Astrocyte of the cerebellum (primary cell): ENCODE data around the gene TMEM109.

Experiments
- DNase-seq: peaks from one replicate; pipeline ENCODE4 v3.0.0-alpha.2; 2011; ENCODE audit warnings: low read depth
- H3K4me3 ChIP-seq: 2 replicates; pipeline ENCODE4 v1.5.1; 2011; ENCODE audit warnings: mild to moderate bottlenecking, low read depth, low read length, moderate library complexity
- CTCF ChIP-seq: IDR thresholded peaks from 2 replicates; pipeline ENCODE4 v1.5.1; 2012; ENCODE audit warnings: low read length, low read depth, moderate library complexity, mild to moderate bottlenecking; ENCODE audit errors: missing control alignments
- in situ Hi-C: cut with HindIII; loops from 2 replicates; pipeline ENCODE4 v1.10.0; 2017; ENCODE audit warnings: low sequenced_read_pairs

Gene TMEM109

GRCh38 chr11:60952742-60953170 is 38.8 kb downstream of the TMEM109 start:
- no peak overlapping the region for H3K4me3 ChIP-seq
- in situ Hi-C loops: no loop called here
- no peak for DNase-seq
- TF ChIP-seq CTCF: no peak

- in situ Hi-C loops: no loop called here
- no peak for DNase-seq
- TF ChIP-seq CTCF: no peak
- no peak overlapping the region for H3K4me3 ChIP-seq
Measured at GRCh38 chr11:60953781-60954180, 39.8 kb downstream of the TMEM109 start.

- no peak overlapping the region for H3K4me3 ChIP-seq
- no peak for DNase-seq
- in situ Hi-C loops: no loop called here
- no peak for TF ChIP-seq CTCF
Measured at GRCh38 chr11:60954421-60954820, 40.5 kb downstream of the TMEM109 start.

- TF ChIP-seq CTCF: no peak
- no peak for DNase-seq
- in situ Hi-C loops: no loop called here
- no peak overlapping the region for H3K4me3 ChIP-seq
Measured at GRCh38 chr11:60955571-60955970, 41.6 kb downstream of the TMEM109 start.

GRCh38 chr11:60957188-60957587 is 43.2 kb downstream of the TMEM109 start:
- no peak for DNase-seq
- TF ChIP-seq CTCF: no peak
- in situ Hi-C loops: no loop called here
- H3K4me3 ChIP-seq: no peak overlapping the region

- DNase-seq: no peak
- no peak overlapping the region for H3K4me3 ChIP-seq
- TF ChIP-seq CTCF: no peak
- in situ Hi-C loops: no loop called here
Measured at GRCh38 chr11:60959431-60959830, 45.5 kb downstream of the TMEM109 start.

- no peak for DNase-seq
- no peak overlapping the region for H3K4me3 ChIP-seq
- in situ Hi-C loops: no loop called here
- no peak for TF ChIP-seq CTCF
Measured at GRCh38 chr11:60960405-60960804, 46.4 kb downstream of the TMEM109 start.
